SK-N-SH treated with all-trans-retinoic acid at 6 μM for 48 hours (cell line): Measurements from ENCODE around the gene GLRA2.

Experiments used
- ATAC-seq: fragments of 200-7000 bp; cut with Tn5 transposase; 3 replicates; pipeline ENCODE4 v1.9.1; 2020; ENCODE audit warnings: mild to moderate bottlenecking, moderate library complexity
- ARNTL ChIP-seq: fragments of 450-650 bp; formaldehyde crosslinking; IDR thresholded peaks from 2 replicates; pipeline ENCODE4 v1.5.0; 2020; ENCODE audit warnings: low read depth, mild to moderate bottlenecking, moderate library complexity, borderline replicate concordance
- BACH2 ChIP-seq: fragments of 250-450 bp; sonication (Bioruptor Pico); IDR thresholded peaks from 2 replicates; pipeline ENCODE4 v1.9.0; 2021; ENCODE audit warnings: mild to moderate bottlenecking, borderline replicate concordance
- CSDC2 ChIP-seq: fragments of 250-450 bp; sonication (Bioruptor Pico); IDR thresholded peaks from 2 replicates; pipeline ENCODE4 v1.5.0; 2020; ENCODE audit warnings: mild to moderate bottlenecking, moderate library complexity
- ESRRG ChIP-seq: fragments of 250-450 bp; sonication (Bioruptor Pico); IDR thresholded peaks from 2 replicates; pipeline ENCODE4 v1.6.1; 2021; ENCODE audit warnings: mild to moderate bottlenecking
- GLIS3 ChIP-seq: fragments of 250-450 bp; sonication (Bioruptor Pico); IDR thresholded peaks from 2 replicates; pipeline ENCODE4 v1.5.0; 2020; ENCODE audit warnings: mild to moderate bottlenecking, moderate library complexity
- ISL1 ChIP-seq: fragments of 250-450 bp; sonication (Bioruptor Pico); IDR thresholded peaks from 2 replicates; pipeline ENCODE4 v2.1.2; 2022; ENCODE audit warnings: mild to moderate bottlenecking, moderate library complexity
- OSR1 ChIP-seq: fragments of 250-450 bp; sonication (Bioruptor Pico); IDR thresholded peaks from 2 replicates; pipeline ENCODE4 v1.8.0; 2022; ENCODE audit warnings: moderate library complexity, mild to moderate bottlenecking, inconsistent platforms
- PPARA ChIP-seq: fragments of 250-450 bp; sonication (Bioruptor Pico); IDR thresholded peaks from 2 replicates; pipeline ENCODE4 v1.5.0; 2020; ENCODE audit warnings: mild to moderate bottlenecking, borderline replicate concordance
- RARB ChIP-seq: fragments of 250-450 bp; sonication (Bioruptor Pico); IDR thresholded peaks from 2 replicates; pipeline ENCODE4 v1.8.0; 2021; ENCODE audit warnings: mild to moderate bottlenecking, moderate library complexity
- SNAI2 ChIP-seq: fragments of 250-450 bp; sonication (Bioruptor Pico); IDR thresholded peaks from 2 replicates; pipeline ENCODE4 v1.5.0; 2020; ENCODE audit warnings: mild to moderate bottlenecking, moderate library complexity
- TCF4 ChIP-seq: fragments of 250-450 bp; sonication (Bioruptor Pico); IDR thresholded peaks from 2 replicates; pipeline ENCODE4 v1.8.0; 2021; ENCODE audit warnings: mild to moderate bottlenecking, moderate library complexity, borderline replicate concordance
- TOX ChIP-seq: fragments of 250-450 bp; sonication (Bioruptor Pico); IDR thresholded peaks from 2 replicates; pipeline ENCODE4 v1.8.0; 2021; ENCODE audit warnings: mild to moderate bottlenecking, moderate library complexity, borderline replicate concordance
- ZC3H10 ChIP-seq: fragments of 250-450 bp; sonication (Bioruptor Pico); IDR thresholded peaks from 2 replicates; pipeline ENCODE4 v1.5.1; 2021; ENCODE audit warnings: mild to moderate bottlenecking, moderate library complexity
- ZFP3 ChIP-seq: fragments of 250-450 bp; sonication (Bioruptor Pico); IDR thresholded peaks from 2 replicates; pipeline ENCODE4 v1.5.0; 2020; ENCODE audit warnings: mild to moderate bottlenecking, moderate library complexity
- ZFP30 ChIP-seq: fragments of 450-650 bp; formaldehyde crosslinking; IDR thresholded peaks from 2 replicates; pipeline ENCODE4 v1.5.0; 2022; ENCODE audit warnings: mild to moderate bottlenecking, moderate library complexity
- ZNF565 ChIP-seq: fragments of 450-650 bp; formaldehyde crosslinking; conservative IDR thresholded peaks from 2 replicates; pipeline ENCODE4 v1.5.0; 2020; ENCODE audit warnings: low read depth, mild to moderate bottlenecking, moderate library complexity
- ZNF70 ChIP-seq: fragments of 450-650 bp; formaldehyde crosslinking; IDR thresholded peaks from 2 replicates; pipeline ENCODE4 v1.5.0; 2020; ENCODE audit warnings: mild to moderate bottlenecking, moderate library complexity
- ZNF8 ChIP-seq: fragments of 450-650 bp; formaldehyde crosslinking; IDR thresholded peaks from 2 replicates; pipeline ENCODE4 v1.5.0; 2020; ENCODE audit warnings: mild to moderate bottlenecking, moderate library complexity
- TF ChIP-seq, protein P1 (sequence below): fragments of 250-450 bp; sonication (Bioruptor Pico); IDR thresholded peaks from 2 replicates; pipeline ENCODE4 v1.5.0; 2020; ENCODE audit warnings: mild to moderate bottlenecking, moderate library complexity
- TF ChIP-seq, protein P2 (sequence below): fragments of 250-450 bp; sonication (Bioruptor Pico); IDR thresholded peaks from 2 replicates; pipeline ENCODE4 v1.5.1; 2020; ENCODE audit warnings: low read depth, mild to moderate bottlenecking, moderate library complexity
- TF ChIP-seq, protein P3 (sequence below): fragments of 250-450 bp; sonication (Bioruptor Pico); IDR thresholded peaks from 2 replicates; pipeline ENCODE4 v1.5.1; 2021; ENCODE audit warnings: mild to moderate bottlenecking, moderate library complexity

The GLRA2 gene

DNA sequence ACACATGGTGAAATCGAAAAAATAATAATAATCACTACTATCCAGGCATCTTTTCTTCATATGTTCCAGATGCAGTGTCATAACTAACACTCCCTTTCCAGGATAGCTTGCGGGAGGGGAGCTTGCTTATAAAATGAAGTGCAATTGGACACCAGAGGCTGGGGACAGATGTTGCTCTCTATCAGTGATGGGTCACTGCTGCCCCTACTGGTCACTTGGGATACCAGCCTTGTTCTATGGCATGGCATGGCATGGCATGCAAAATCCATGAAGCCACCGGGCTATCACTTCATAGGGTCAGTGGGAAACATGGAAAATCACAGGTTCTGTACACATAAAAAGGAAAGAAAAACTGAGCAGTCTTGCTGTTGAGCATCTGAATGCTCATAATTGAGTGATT, 168.1 kb downstream of the GLRA2 start:
- peak; percentile 97 for ATAC-seq
- TF ChIP-seq TOX (CRISPR knock-in tag) (no peak), PPARA (CRISPR knock-in tag) (no peak), ESRRG (CRISPR knock-in tag) (no peak), ISL1 (CRISPR knock-in tag) (no peak), ZNF70 (CRISPR knock-in tag) (no peak)

DNA sequence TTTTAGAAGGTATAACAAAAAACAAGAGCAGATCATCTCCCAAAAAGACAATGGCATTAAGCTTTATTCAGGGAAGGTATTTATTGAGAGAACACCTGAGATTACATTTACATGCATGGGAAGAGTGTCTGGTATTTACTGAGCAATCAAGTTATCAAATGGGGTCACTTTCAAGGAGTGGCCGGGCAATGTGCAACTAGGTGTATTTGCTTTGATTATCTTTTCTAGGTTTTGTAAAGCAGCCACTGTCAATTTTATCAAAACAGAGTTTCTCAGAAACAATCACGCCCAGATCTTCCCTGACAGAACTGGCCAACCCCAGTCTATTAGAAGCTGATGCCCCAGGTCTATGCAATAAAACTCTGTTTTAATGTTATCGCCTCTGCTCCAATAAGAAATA, 169.5 kb downstream of the GLRA2 start:
- no peak for TF ChIP-seq ZFP30
- TF ChIP-seq TOX (CRISPR knock-in tag): no peak
- TF ChIP-seq GLIS3 (CRISPR knock-in tag): no peak
- TF ChIP-seq PPARA (CRISPR knock-in tag): no peak
- no peak for ATAC-seq

DNA sequence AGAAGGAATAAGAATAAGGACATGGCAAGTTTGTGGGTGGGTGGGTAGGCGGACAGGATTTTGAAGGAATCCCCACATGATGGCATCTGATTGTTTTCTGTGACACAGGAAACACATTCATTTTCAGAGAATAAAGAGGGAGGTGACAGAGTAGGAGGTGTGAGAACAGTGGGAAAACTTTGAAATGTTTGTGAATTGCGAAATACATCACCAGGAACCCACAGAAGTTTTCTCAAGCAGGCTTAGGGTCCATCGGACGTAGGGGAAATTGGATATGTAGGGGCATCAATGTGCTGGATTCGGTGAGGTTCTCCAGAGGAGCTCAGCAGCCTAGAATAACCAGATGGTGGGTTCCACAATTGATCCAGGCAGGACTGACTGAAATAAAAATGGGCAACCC, 171.6 kb downstream of the GLRA2 start:
- TF ChIP-seq, protein P1, sequence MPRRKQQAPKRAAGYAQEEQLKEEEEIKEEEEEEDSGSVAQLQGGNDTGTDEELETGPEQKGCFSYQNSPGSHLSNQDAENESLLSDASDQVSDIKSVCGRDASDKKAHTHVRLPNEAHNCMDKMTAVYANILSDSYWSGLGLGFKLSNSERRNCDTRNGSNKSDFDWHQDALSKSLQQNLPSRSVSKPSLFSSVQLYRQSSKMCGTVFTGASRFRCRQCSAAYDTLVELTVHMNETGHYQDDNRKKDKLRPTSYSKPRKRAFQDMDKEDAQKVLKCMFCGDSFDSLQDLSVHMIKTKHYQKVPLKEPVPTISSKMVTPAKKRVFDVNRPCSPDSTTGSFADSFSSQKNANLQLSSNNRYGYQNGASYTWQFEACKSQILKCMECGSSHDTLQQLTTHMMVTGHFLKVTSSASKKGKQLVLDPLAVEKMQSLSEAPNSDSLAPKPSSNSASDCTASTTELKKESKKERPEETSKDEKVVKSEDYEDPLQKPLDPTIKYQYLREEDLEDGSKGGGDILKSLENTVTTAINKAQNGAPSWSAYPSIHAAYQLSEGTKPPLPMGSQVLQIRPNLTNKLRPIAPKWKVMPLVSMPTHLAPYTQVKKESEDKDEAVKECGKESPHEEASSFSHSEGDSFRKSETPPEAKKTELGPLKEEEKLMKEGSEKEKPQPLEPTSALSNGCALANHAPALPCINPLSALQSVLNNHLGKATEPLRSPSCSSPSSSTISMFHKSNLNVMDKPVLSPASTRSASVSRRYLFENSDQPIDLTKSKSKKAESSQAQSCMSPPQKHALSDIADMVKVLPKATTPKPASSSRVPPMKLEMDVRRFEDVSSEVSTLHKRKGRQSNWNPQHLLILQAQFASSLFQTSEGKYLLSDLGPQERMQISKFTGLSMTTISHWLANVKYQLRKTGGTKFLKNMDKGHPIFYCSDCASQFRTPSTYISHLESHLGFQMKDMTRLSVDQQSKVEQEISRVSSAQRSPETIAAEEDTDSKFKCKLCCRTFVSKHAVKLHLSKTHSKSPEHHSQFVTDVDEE (CRISPR knock-in tag): no peak
- TF ChIP-seq ZNF70 (CRISPR knock-in tag) (no peak), BACH2 (CRISPR knock-in tag) (no peak), ZC3H10 (CRISPR knock-in tag) (no peak), TOX (CRISPR knock-in tag) (no peak), OSR1 (no peak), ZFP3 (no peak)
- TF ChIP-seq, protein P2, sequence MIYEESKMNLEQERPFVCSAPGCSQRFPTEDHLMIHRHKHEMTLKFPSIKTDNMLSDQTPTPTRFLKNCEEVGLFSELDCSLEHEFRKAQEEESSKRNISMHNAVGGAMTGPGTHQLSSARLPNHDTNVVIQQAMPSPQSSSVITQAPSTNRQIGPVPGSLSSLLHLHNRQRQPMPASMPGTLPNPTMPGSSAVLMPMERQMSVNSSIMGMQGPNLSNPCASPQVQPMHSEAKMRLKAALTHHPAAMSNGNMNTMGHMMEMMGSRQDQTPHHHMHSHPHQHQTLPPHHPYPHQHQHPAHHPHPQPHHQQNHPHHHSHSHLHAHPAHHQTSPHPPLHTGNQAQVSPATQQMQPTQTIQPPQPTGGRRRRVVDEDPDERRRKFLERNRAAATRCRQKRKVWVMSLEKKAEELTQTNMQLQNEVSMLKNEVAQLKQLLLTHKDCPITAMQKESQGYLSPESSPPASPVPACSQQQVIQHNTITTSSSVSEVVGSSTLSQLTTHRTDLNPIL (CRISPR knock-in tag): no peak
- TF ChIP-seq, protein P3, sequence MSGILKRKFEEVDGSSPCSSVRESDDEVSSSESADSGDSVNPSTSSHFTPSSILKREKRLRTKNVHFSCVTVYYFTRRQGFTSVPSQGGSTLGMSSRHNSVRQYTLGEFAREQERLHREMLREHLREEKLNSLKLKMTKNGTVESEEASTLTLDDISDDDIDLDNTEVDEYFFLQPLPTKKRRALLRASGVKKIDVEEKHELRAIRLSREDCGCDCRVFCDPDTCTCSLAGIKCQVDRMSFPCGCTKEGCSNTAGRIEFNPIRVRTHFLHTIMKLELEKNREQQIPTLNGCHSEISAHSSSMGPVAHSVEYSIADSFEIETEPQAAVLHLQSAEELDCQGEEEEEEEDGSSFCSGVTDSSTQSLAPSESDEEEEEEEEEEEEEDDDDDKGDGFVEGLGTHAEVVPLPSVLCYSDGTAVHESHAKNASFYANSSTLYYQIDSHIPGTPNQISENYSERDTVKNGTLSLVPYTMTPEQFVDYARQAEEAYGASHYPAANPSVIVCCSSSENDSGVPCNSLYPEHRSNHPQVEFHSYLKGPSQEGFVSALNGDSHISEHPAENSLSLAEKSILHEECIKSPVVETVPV (CRISPR knock-in tag): no peak
- no peak for ATAC-seq

DNA sequence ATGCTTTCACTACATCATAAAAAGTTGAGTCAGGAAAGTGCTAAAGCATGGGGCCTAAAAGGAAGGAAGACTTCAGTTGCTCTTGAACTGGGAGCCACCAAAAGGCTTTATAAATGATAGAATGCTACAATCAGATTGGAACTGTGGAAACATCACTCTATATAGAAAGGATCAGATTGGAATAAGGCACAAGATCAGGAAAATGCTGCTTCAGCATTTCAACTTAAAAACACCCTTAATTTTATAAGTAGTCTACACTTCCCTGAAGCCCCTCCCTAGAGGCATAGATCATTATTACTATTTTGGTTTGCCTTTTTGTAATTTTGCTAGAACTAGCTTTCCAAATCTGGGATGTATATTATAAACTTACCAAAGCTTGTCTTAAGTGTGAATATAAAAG, 172.8 kb downstream of the GLRA2 start:
- TF ChIP-seq PPARA (CRISPR knock-in tag): no peak
- no peak for TF ChIP-seq ESRRG (CRISPR knock-in tag)
- no peak for TF ChIP-seq TOX (CRISPR knock-in tag)
- TF ChIP-seq SNAI2 (CRISPR knock-in tag): no peak
- ATAC-seq: no peak

DNA sequence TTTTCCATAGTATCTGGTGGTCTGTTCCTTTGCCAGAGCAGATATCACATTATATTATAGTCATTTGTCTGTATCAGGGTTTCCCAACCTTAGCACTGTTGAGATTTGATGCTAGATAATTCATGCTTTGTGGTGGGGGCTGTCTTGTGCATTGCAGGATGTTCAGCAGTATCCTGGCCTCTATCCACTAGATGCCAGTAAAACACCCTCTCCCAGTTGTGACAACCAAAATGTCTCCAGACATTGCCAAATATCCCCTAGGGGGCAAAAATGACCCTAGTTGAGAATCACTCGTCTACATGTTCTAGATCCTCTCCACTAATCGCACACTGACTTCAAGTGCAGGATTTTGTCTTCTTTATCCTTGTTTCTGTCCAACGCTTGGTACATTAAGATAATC, 182.8 kb downstream of the GLRA2 start:
- ATAC-seq: peak; percentile 62
- TF ChIP-seq TOX (CRISPR knock-in tag) (no peak), CSDC2 (no peak), ZNF565 (CRISPR knock-in tag) (no peak), PPARA (CRISPR knock-in tag) (no peak), OSR1 (no peak), ZNF70 (CRISPR knock-in tag) (no peak), ARNTL (CRISPR knock-in tag) (no peak), RARB (CRISPR knock-in tag) (no peak), ESRRG (CRISPR knock-in tag) (no peak), ZNF8 (no peak), GLIS3 (CRISPR knock-in tag) (no peak), TCF4 (CRISPR knock-in tag) (no peak)
- TF ChIP-seq, protein P1 (CRISPR knock-in tag): no peak
- TF ChIP-seq, protein P3 (CRISPR knock-in tag): no peak
- TF ChIP-seq, protein P2 (CRISPR knock-in tag): no peak
